ENCODE data around the gene CFAP92.

The CFAP92 gene

GRCh38 chr3:129025691-129026435, 32.0 kb upstream of the CFAP92 start:
- ChIA-PET POLR2A (no interaction called here), CTCF (interaction anchor here (0.8 to 7.6 kb wide), 11 partner anchors 9 to 220 kb away, joined by 3 to 36 read pairs (median 4); no protein-coding TSS in a partner anchor)
- DNase-seq (ENCODE audit: extremely low spot score) = no peak
- TF ChIP-seq CTCF (IDR thresholded peaks at IDR 0.05; ENCODE audit: control extremely low read depth, extremely low read depth, low read depth, missing control alignments) = no peak

- ChIA-PET POLR2A (no interaction called here), CTCF (interaction anchor here (1.3 to 7.6 kb wide), 4 partner anchors 8 to 179 kb away, joined by 3 to 36 read pairs (median 22); no protein-coding TSS in a partner anchor)
- no peak for TF ChIP-seq CTCF (IDR thresholded peaks at IDR 0.05; ENCODE audit: control extremely low read depth, extremely low read depth, low read depth, missing control alignments)
- DNase-seq (ENCODE audit: extremely low spot score) = no peak
Observed at GRCh38 chr3:129025108-129025507, 31.2 kb upstream of the CFAP92 start.

GRCh38 chr3:129023909-129024308, 30.0 kb upstream of the CFAP92 start:
- no peak for DNase-seq (ENCODE audit: extremely low spot score)
- TF ChIP-seq CTCF (IDR thresholded peaks at IDR 0.05; ENCODE audit: control extremely low read depth, extremely low read depth, low read depth, missing control alignments) = peak; percentile 13
- POLR2A ChIA-PET = interaction anchor here (0.6 kb wide), 1 partner anchor 99 kb away, joined by 3 read pairs; no protein-coding TSS in a partner anchor
- CTCF ChIA-PET = interaction anchor here (7.6 kb wide), 1 partner anchor 29 kb away, joined by 35 read pairs; no protein-coding TSS in a partner anchor

- no peak for TF ChIP-seq CTCF (IDR thresholded peaks at IDR 0.05; ENCODE audit: control extremely low read depth, extremely low read depth, low read depth, missing control alignments)
- DNase-seq (ENCODE audit: extremely low spot score) = no peak
- CTCF ChIA-PET = interaction anchor here (7.6 kb wide), 1 partner anchor 30 kb away, joined by 35 read pairs; no protein-coding TSS in a partner anchor
- POLR2A ChIA-PET = interaction anchor here (0.6 kb wide), 1 partner anchor 100 kb away, joined by 3 read pairs; no protein-coding TSS in a partner anchor
Observed at GRCh38 chr3:129023008-129023358, 29.1 kb upstream of the CFAP92 start.

GRCh38 chr3:129022114-129023007, 28.5 kb upstream of the CFAP92 start:
- POLR2A ChIA-PET = no interaction called here
- CTCF ChIA-PET = interaction anchor here (0.7 to 7.6 kb wide), 4 partner anchors 12 to 224 kb away, joined by 3 to 35 read pairs (median 6); no protein-coding TSS in a partner anchor
- no peak for DNase-seq (ENCODE audit: extremely low spot score)
- TF ChIP-seq CTCF (IDR thresholded peaks at IDR 0.05; ENCODE audit: control extremely low read depth, extremely low read depth, low read depth, missing control alignments) = no peak

GRCh38 chr3:129021140-129021551, 27.3 kb upstream of the CFAP92 start:
- ChIA-PET POLR2A (no interaction called here), CTCF (interaction anchor here (1.1 to 7.6 kb wide), 4 partner anchors 13 to 225 kb away, joined by 3 to 35 read pairs (median 8); no protein-coding TSS in a partner anchor)
- no peak for DNase-seq (ENCODE audit: extremely low spot score)
- TF ChIP-seq CTCF (IDR thresholded peaks at IDR 0.05; ENCODE audit: control extremely low read depth, extremely low read depth, low read depth, missing control alignments) = no peak

Data from GM10248 (cell line).